Panc1 (cell line): ENCODE data around the gene NPSR1.

ENCODE experiments used
- SIN3A ChIP-seq: IDR thresholded peaks from 2 replicates; pipeline ENCODE4 v1.6.1; 2012; ENCODE audit warnings: low read depth, mild to moderate bottlenecking, low read length, moderate library complexity, borderline replicate concordance; ENCODE audit not compliant: insufficient read depth
- TF ChIP-seq, protein P1 (sequence below): fragments of 450-650 bp; IDR thresholded peaks from 2 replicates; pipeline ENCODE4 v1.5.1; 2017; ENCODE audit warnings: mild to moderate bottlenecking

DNA sequence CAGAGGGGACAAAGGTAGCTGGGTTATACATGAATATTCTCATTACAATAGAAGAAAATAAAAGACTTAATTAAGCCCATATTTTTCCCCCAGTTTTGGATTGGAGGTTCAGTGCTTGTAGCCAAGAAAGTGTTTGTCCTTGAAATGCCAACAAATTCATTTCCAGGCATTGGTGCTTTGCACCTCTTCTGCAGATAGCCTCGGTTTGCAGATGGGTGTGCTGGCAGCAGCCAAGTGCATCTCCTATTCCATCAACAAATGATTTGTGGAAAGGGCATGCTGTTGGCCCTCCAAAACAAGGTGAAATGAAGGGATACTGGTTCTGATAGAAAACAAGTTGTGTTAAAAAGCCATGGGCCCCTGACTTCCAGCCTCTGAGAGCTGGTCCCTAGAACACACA lies 192.0 kb downstream of the NPSR1 start:
- TF ChIP-seq, protein P1, sequence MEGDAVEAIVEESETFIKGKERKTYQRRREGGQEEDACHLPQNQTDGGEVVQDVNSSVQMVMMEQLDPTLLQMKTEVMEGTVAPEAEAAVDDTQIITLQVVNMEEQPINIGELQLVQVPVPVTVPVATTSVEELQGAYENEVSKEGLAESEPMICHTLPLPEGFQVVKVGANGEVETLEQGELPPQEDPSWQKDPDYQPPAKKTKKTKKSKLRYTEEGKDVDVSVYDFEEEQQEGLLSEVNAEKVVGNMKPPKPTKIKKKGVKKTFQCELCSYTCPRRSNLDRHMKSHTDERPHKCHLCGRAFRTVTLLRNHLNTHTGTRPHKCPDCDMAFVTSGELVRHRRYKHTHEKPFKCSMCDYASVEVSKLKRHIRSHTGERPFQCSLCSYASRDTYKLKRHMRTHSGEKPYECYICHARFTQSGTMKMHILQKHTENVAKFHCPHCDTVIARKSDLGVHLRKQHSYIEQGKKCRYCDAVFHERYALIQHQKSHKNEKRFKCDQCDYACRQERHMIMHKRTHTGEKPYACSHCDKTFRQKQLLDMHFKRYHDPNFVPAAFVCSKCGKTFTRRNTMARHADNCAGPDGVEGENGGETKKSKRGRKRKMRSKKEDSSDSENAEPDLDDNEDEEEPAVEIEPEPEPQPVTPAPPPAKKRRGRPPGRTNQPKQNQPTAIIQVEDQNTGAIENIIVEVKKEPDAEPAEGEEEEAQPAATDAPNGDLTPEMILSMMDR: no peak
- TF ChIP-seq SIN3A: no peak
